ENCODE results near the gene TMA16. TPM values are rescaled to one million over a fixed set of nuclear protein-coding genes. Genes with fewer than 3 reads are reported as not detected.
"Not testable (repeated sequence)": the region's sequence is repeated elsewhere in the genome, so short reads cannot be mapped to it uniquely, and the experiment has no call there.

The TMA16 gene
- total and polyA plus RNA-seq, 8 donors = 6.7 to 79.4 (median 16.9) TPM

DNA sequence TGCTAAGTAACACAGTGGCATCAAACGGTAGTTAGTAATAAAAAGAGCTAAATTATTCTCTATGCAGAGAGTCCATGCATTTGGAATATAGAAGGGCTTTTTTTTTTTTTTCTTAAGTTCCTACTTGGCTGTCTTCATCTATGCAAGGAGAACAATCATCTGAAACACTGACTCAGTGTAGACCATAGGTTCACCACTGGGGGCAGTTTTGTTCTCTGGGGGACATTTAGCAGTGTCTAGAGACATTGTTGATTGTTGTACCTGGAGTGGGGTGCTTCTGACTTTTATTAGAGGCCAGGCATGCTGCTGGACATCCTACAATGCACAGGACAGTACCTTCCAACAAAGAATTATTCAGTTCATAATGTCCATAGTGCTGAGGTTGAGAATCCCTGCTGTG lies 41.2 kb downstream of the TMA16 start:
- Histone ChIP-seq H3K9me3 (no peaks in the 10 kb centered on the region), H3K27ac (no peak overlapping the region), H3K4me3 (no peak overlapping the region), H3K4me1 (peaks cover 0 to 2% (median 0%) of the 10 kb centered on the region in 4 donors), H3K27me3 (no peaks in the 10 kb centered on the region), H3K36me3 (peaks cover 0 to 12% (median 5%) of the 10 kb centered on the region in 4 donors)
- intact Hi-C loops (cut with DNase I; ENCODE audit: low total_unique reads) = no loop called here
- TF ChIP-seq POLR2AphosphoS5 (IDR thresholded peaks at IDR 0.05) (no peak), POLR2A (IDR thresholded peaks at IDR 0.05) (no peak), EP300 (IDR thresholded peaks at IDR 0.05) (no peak)
- TF ChIP-seq, protein P1, sequence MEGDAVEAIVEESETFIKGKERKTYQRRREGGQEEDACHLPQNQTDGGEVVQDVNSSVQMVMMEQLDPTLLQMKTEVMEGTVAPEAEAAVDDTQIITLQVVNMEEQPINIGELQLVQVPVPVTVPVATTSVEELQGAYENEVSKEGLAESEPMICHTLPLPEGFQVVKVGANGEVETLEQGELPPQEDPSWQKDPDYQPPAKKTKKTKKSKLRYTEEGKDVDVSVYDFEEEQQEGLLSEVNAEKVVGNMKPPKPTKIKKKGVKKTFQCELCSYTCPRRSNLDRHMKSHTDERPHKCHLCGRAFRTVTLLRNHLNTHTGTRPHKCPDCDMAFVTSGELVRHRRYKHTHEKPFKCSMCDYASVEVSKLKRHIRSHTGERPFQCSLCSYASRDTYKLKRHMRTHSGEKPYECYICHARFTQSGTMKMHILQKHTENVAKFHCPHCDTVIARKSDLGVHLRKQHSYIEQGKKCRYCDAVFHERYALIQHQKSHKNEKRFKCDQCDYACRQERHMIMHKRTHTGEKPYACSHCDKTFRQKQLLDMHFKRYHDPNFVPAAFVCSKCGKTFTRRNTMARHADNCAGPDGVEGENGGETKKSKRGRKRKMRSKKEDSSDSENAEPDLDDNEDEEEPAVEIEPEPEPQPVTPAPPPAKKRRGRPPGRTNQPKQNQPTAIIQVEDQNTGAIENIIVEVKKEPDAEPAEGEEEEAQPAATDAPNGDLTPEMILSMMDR (IDR thresholded peaks at IDR 0.05) = no peak
- DNase-seq = no peak
- WGBS, 5 donors = 70 to 88% (median 81%) methylated on average over 1 of the region's 1 CpG

DNA sequence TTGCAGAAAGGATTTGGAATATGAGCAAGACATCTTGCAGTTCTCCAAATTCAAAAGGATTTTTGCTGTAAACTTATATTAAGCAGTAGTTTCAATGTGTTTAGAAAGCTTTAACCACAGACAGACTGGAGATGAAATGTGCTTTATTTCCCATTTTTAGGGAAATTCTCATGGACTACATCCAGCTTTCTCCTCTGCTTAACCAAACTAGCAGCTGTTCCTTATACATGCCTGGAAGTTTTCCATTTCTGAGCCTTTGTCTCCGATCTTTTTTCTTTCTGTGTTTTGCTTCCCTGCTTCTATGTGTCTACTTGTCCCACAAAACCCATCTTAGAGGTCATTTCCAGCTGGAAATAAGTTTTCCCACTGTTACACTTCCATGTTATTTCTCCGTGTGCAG lies 41.6 kb downstream of the TMA16 start:
- intact Hi-C loops (cut with DNase I; ENCODE audit: low total_unique reads) = no loop called here
- no peaks in the 10 kb centered on the region for H3K9me3 ChIP-seq
- no peak overlapping the region for H3K27ac ChIP-seq
- H3K4me1 ChIP-seq = peaks cover 0 to 6% (median 0%) of the 10 kb centered on the region in 4 donors
- 41 to 82% (median 69%) methylated on average over 2 of the region's 2 CpGs for WGBS, 5 donors
- no peak overlapping the region for H3K4me3 ChIP-seq
- TF ChIP-seq, protein P1 (IDR thresholded peaks at IDR 0.05) = no peak
- TF ChIP-seq POLR2A (IDR thresholded peaks at IDR 0.05) (no peak), POLR2AphosphoS5 (IDR thresholded peaks at IDR 0.05) (no peak), EP300 (IDR thresholded peaks at IDR 0.05) (no peak)
- H3K27me3 ChIP-seq = no peaks in the 10 kb centered on the region
- H3K36me3 ChIP-seq = peaks cover 0 to 8% (median 2%) of the 10 kb centered on the region in 4 donors
- DNase-seq = peak in 1 of 2 donors; percentile 76

GRCh38 chr4:163537114-163537513 lies 42.6 kb downstream of the TMA16 start:
- H3K4me3 ChIP-seq = no peak overlapping the region
- intact Hi-C loops (cut with DNase I; ENCODE audit: low total_unique reads) = no loop called here
- peaks cover 0 to 3% (median 0%) of the 10 kb centered on the region in 4 donors for H3K36me3 ChIP-seq
- no peaks in the 10 kb centered on the region for H3K27me3 ChIP-seq
- no peak for DNase-seq
- H3K9me3 ChIP-seq = no peaks in the 10 kb centered on the region
- WGBS, 5 donors = 94 to 99% (median 95%) methylated on average over 3 of the region's 3 CpGs
- no peak overlapping the region for H3K27ac ChIP-seq
- H3K4me1 ChIP-seq = peaks cover 0 to 9% (median 0%) of the 10 kb centered on the region in 4 donors
- no peak for TF ChIP-seq EP300 (IDR thresholded peaks at IDR 0.05)
- no peak for TF ChIP-seq POLR2AphosphoS5 (IDR thresholded peaks at IDR 0.05)
- TF ChIP-seq, protein P1 (IDR thresholded peaks at IDR 0.05) = no peak
- TF ChIP-seq POLR2A (IDR thresholded peaks at IDR 0.05) = no peak

- H3K9me3 ChIP-seq; H3K36me3 ChIP-seq; H3K27ac ChIP-seq; DNase-seq; H3K27me3 ChIP-seq; H3K4me1 ChIP-seq; intact Hi-C loops (cut with DNase I; ENCODE audit: low total_unique reads); H3K4me3 ChIP-seq: not testable (repeated sequence)
- WGBS, 5 donors = 71 to 96% (median 87%) methylated on average over 4 of the region's 4 CpGs
These were observed 44.3 kb downstream of the TMA16 start for GRCh38 chr4:163538820-163539219.

GRCh38 chr4:163540448-163540847 lies 46.0 kb downstream of the TMA16 start:
- TF ChIP-seq EP300 (IDR thresholded peaks at IDR 0.05) (no peak), POLR2A (IDR thresholded peaks at IDR 0.05) (no peak), POLR2AphosphoS5 (IDR thresholded peaks at IDR 0.05) (no peak)
- TF ChIP-seq, protein P1 (IDR thresholded peaks at IDR 0.05) = no peak
- no peaks in the 10 kb centered on the region for H3K36me3 ChIP-seq
- intact Hi-C loops (cut with DNase I; ENCODE audit: low total_unique reads) = no loop called here
- no peak overlapping the region for H3K27ac ChIP-seq
- DNase-seq = no peak
- WGBS, 5 donors = 87 to 95% (median 93%) methylated on average over 5 of the region's 5 CpGs
- no peaks in the 10 kb centered on the region for H3K27me3 ChIP-seq
- no peaks in the 10 kb centered on the region for H3K9me3 ChIP-seq
- no peak overlapping the region for H3K4me3 ChIP-seq
- H3K4me1 ChIP-seq = peaks cover 0 to 14% (median 5%) of the 10 kb centered on the region in 4 donors

Data from stomach (tissue), 9 donors.